Esophagus squamous epithelium (tissue), 5 donors: Measurements from ENCODE around the gene EPN2. TPM values are rescaled to one million over a fixed set of nuclear protein-coding genes. Genes with fewer than 3 reads are reported as not detected.

Experiments used
- DNase-seq: peaks from one replicate; lab custom pipeline; 2025; lab: John Stamatoyannopoulos, UW
- H3K27ac ChIP-seq, 4 donors: fragments of 200-600 bp; sonication (generic); one replicate each; pipeline ENCODE4 v1.5.1; 2016 to 2019; ENCODE audit warnings: mild to moderate bottlenecking in 1 of 4
- H3K27me3 ChIP-seq, 4 donors: fragments of 200-600 bp; sonication (generic); 1 replicate in 3 of 4; 2 replicates in 1 of 4; pipeline versions ENCODE4 v1.5.1 to v1.6.0; 2017 to 2021; ENCODE audit warnings: antibody characterized with exemption in 1 of 4
- H3K36me3 ChIP-seq, 3 donors: fragments of 200-600 bp; sonication (generic); one replicate each; pipeline ENCODE4 v1.5.1; 2016 to 2019
- H3K4me1 ChIP-seq, 3 donors: fragments of 200-600 bp; sonication (generic); one replicate each; pipeline ENCODE4 v1.5.1; 2017 to 2019
- H3K4me3 ChIP-seq, 4 donors: fragments of 200-600 bp; sonication (generic); 1 replicate in 3 of 4; 2 replicates in 1 of 4; pipeline ENCODE4 v1.5.1; 2016 to 2019; ENCODE audit warnings: mild to moderate bottlenecking in 2 of 4, moderate library complexity in 1 of 4
- H3K9me3 ChIP-seq, 3 donors: fragments of 200-600 bp; sonication (generic); one replicate each; pipeline ENCODE4 v1.5.1; 2016 to 2019
- POLR2A ChIP-seq, 4 donors: fragments of 450-650 bp; IDR thresholded peaks; one replicate each; pipeline ENCODE4 v1.6.1; 2017; ENCODE audit warnings: antibody characterized with exemption in 4 of 4, mild to moderate bottlenecking in 4 of 4, moderate library complexity in 3 of 4
- WGBS, 2 donors: methylation state at CpG; one replicate each; pipeline ENCODE4 v1.1.5; 2018; 5-methylcytosine and 5-hydroxymethylcytosine counted together
- intact Hi-C: fragments of 100-400 bp; cut with DNase I; formaldehyde crosslinking; loops from one replicate; pipeline ENCODE4 v1.15.0; 2022
- total RNA-seq, 4 donors: library from RNA; depleted of rRNA; stranded (reverse); fragments of >200 nt; gene quantifications; one replicate each; pipeline ENCODE4 v1.1.0, GENCODE V29; 2016
- TF ChIP-seq, protein P1 (sequence below), 6 experiments: fragments of 450-650 bp in 4 of 6; fragments of 200-600 bp in 2 of 6; sonication (generic) in 2 of 6; IDR thresholded peaks; one replicate each; pipeline ENCODE4 v1.5.1; 2016 to 2019; ENCODE audit warnings: antibody characterized with exemption in 6 of 6, mild to moderate bottlenecking in 4 of 6, moderate library complexity in 4 of 6
- donor health status: DM: yes; HTN: yes; CAD: no.

Gene EPN2
- total RNA-seq, 4 donors from 2014 or later, result 24.2 to 61.4 (median 56.1) TPM

DNA sequence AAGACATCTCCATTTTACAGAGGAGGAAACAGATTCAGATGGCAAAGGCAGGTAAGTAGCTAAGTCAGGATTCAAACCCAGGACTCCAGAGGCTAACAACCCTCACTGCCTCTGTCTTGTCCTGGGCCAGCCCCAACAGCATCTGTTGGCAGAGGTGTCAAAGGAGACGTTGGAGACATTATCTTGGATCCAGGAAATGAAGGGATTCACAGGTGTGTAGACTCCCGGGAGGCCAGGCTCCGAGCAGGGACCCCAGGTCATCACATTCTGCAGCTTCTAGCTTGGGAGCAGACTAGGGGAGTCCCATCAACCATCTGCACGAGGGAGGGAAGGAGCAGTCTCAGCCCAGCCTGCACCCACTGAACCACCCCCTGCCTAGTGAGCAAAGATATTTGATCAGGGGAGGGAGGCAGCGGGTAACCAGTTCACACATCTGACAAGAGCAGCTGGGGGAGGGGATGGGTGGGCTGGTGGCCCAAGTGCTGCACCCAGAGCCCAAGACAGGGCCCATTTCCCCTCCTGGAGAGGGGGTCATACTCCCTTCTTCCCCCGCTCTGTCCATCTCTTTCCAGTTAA is 126.4 kb downstream of the EPN2 start:
- TF ChIP-seq, protein P1, sequence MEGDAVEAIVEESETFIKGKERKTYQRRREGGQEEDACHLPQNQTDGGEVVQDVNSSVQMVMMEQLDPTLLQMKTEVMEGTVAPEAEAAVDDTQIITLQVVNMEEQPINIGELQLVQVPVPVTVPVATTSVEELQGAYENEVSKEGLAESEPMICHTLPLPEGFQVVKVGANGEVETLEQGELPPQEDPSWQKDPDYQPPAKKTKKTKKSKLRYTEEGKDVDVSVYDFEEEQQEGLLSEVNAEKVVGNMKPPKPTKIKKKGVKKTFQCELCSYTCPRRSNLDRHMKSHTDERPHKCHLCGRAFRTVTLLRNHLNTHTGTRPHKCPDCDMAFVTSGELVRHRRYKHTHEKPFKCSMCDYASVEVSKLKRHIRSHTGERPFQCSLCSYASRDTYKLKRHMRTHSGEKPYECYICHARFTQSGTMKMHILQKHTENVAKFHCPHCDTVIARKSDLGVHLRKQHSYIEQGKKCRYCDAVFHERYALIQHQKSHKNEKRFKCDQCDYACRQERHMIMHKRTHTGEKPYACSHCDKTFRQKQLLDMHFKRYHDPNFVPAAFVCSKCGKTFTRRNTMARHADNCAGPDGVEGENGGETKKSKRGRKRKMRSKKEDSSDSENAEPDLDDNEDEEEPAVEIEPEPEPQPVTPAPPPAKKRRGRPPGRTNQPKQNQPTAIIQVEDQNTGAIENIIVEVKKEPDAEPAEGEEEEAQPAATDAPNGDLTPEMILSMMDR (IDR thresholded peaks at IDR 0.05), result no peak
- no peak for TF ChIP-seq POLR2A (IDR thresholded peaks at IDR 0.05)
- Histone ChIP-seq H3K4me3 (peak overlapping the region in 1 of 4 donors; percentile 67), H3K9me3 (no peaks in the 10 kb centered on the region), H3K4me1 (peaks cover 10 to 33% (median 14%) of the 10 kb centered on the region in 3 donors), H3K27ac (peak overlapping the region in 3 of 4 donors; percentile 87 to 93 (median 91)), H3K27me3 (no peaks in the 10 kb centered on the region), H3K36me3 (no peaks in the 10 kb centered on the region)
- DNase-seq, result no peak
- WGBS, 2 donors, result 50 to 80% methylated on average over 2 to 6 of the region's 6 CpGs
- intact Hi-C loops, result loop anchor here (5.0 to 10.0 kb wide), 2 partner anchors 84 to 401 kb away; no protein-coding TSS in a partner anchor

DNA sequence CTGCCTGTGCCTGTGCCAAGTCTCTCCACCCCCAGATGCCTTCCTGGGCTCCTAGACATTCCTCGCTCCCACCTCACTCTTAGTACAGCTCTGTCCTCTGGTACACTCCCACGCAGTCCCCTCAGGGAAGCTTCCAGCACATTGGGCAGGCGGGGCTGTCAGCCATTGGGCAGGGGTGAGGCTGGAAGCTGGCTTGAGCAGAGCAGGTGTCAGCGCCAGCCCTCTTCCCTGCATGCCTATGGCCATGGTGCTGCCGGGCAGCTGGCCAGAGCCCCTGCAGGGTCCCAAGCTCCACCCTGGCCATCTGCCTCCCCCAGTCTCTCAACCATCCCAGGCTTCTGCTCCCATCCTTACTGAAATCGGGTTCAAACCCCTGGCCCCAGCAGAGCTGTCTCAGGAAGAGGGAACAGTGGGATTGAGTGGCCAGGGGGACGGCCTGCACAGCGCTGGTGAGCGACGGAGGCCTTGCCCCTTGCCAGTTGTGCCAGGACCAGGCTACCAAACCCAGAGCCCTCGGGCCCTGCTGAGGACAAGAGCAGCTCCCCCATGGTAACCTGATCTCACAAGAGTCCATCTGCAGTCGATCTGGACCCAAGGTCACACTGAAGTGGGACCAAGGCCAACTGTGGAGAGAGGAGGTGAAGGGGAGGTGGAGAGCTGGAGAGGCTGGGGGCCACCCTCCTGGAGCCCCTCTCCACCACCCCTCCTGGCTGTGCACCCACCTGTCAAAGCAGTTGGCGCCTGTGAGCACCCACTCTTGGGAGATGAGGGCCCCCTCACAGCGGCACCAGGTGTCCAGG is 127.7 kb downstream of the EPN2 start:
- no peak overlapping the region for H3K4me3 ChIP-seq
- no peaks in the 10 kb centered on the region for H3K27me3 ChIP-seq
- DNase-seq, result no peak
- TF ChIP-seq POLR2A (IDR thresholded peaks at IDR 0.05), result no peak
- TF ChIP-seq, protein P1 (IDR thresholded peaks at IDR 0.05), result no peak
- intact Hi-C loops, result loop anchor here (5.0 to 10.0 kb wide), 2 partner anchors 82 to 400 kb away; no protein-coding TSS in a partner anchor
- H3K27ac ChIP-seq, result no peak overlapping the region
- no peaks in the 10 kb centered on the region for H3K9me3 ChIP-seq
- H3K36me3 ChIP-seq, result no peaks in the 10 kb centered on the region
- WGBS, 2 donors, result 31 to 75% methylated on average over 3 to 4 of the region's 14 CpGs
- peaks cover 10 to 39% (median 14%) of the 10 kb centered on the region in 3 donors for H3K4me1 ChIP-seq

DNA sequence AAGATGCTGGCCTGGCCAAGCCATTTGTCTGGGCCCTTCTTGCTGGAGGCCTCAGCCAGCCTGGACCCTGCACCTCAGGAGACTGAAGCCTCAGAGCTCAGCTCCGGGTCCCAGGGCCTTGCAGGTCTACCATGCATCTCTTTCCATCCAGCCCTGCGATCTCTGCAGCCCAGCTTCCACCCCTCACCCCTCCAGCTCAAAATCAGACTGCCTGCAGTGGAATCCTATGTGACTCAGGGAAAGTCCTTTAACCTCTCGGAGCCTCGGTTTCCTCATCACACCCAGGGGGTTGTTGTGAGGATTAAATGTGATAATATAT is 128.3 kb downstream of the EPN2 start:
- H3K27me3 ChIP-seq, result no peaks in the 10 kb centered on the region
- intact Hi-C loops, result loop anchor here (10.0 kb wide), 1 partner anchor 399 kb away; no protein-coding TSS in a partner anchor
- 80 to 93% methylated on average over 3 to 4 of the region's 4 CpGs for WGBS, 2 donors
- TF ChIP-seq, protein P1 (IDR thresholded peaks at IDR 0.05), result no peak
- TF ChIP-seq POLR2A (IDR thresholded peaks at IDR 0.05), result no peak
- H3K27ac ChIP-seq, result no peak overlapping the region
- no peak for DNase-seq
- H3K4me3 ChIP-seq, result no peak overlapping the region
- H3K9me3 ChIP-seq, result no peaks in the 10 kb centered on the region
- H3K4me1 ChIP-seq, result peaks cover 14 to 45% (median 14%) of the 10 kb centered on the region in 3 donors
- no peaks in the 10 kb centered on the region for H3K36me3 ChIP-seq

DNA sequence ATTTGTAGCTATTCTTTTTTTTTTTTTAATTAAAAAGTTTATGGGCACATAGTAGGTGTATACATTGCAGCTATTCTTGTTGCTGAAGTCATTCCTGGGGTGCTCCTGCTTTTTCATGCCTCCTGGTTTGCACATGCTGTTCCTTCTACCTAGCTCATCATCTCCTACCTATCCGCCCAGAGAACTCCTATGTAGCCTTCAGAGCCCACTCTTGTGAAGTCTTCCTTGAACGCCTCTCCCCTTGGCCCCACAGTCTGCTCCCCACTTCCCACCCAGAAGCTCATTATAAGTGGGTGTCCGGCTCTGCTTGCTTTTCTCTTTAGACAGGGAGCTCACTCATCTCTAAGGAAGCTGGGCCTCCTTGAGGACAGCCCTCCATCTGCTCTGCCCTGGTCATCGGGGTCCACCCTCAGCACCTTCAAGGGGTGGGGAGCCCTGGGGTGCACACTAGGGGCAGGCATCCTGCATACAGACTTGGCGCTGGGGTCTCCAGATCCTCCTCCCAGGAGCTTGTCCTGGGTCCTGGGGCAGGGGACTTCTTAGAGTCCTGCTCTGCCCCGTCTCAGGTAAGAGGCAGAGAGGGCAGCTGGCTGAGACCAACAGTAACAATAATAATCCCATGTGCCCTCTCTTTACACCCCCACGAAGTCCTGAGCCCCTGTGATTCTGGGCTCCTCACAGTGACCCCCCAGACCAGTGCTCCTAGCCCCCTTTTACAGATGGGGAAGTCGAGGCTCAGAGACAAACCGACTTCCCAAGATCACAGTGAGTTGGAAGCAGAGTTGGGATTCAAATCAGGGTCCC is 128.9 kb downstream of the EPN2 start:
- no peaks in the 10 kb centered on the region for H3K27me3 ChIP-seq
- no peak overlapping the region for H3K4me3 ChIP-seq
- no peak overlapping the region for H3K27ac ChIP-seq
- 76 to 89% methylated on average over 6 of the region's 9 CpGs for WGBS, 2 donors
- no peak for TF ChIP-seq POLR2A (IDR thresholded peaks at IDR 0.05)
- TF ChIP-seq, protein P1 (IDR thresholded peaks at IDR 0.05), result no peak
- DNase-seq, result no peak
- H3K36me3 ChIP-seq, result no peaks in the 10 kb centered on the region
- H3K4me1 ChIP-seq, result peaks cover 14 to 51% (median 20%) of the 10 kb centered on the region in 3 donors
- intact Hi-C loops, result loop anchor here (10.0 kb wide), 1 partner anchor 399 kb away; no protein-coding TSS in a partner anchor
- no peaks in the 10 kb centered on the region for H3K9me3 ChIP-seq
